CD1c-positive myeloid dendritic cell (primary cell): Measurements from ENCODE around the gene NKIRAS2.

Experiments used
- DNase-seq: peaks from one replicate; pipeline ENCODE4 v3.0.0-alpha.2; 2016; ENCODE audit errors: extremely low spot score

NKIRAS2 gene

DNA sequence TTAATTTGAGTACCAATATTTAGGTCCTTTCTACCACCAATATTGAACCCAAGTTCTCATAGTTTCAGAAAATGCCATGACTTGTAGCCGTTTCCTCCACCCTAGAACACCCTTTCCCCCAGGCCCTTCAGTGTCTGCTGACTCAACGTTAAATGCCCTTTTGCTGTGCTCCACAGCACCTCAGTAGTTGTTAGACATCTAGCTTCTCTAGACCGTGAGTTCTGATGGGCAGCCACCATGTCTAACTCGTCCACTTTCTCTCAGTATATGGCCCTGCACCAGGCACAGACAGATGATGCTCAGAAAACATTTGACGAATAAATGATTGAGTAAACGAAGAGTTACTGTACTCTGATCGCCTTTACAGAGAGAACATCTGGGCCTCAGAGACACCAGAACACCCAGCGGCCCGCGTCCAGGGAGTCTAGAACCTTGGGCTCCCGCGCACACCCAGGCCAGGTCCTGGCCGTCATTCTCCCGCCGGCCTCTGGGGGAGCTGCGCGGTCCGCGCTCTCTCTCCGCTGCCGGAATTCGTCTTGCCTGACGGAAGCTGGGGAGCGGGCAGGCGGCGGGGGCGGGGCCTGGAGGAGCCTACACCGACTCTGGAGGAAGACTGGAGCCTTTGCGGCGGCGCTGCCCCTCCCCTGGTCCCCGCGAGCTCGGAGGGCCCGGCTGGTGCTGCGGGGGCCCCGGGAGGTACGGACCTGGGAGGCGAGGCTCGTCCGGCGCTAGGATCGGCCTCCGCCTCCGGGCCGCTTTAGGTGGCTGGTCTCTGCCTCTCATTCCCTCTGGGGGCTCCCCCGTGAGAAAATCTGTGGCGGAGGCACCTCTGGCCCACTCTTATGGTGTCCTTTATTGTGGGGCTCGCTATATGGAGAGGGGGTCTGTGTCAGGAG, at the start of gene NKIRAS2:
TSS of gene NKIRAS2 (plus strand) at position 582 of the 896 bp plus-strand sequence. CDS start 1,488 bp downstream, outside the sequence.
- peak; percentile 96 for DNase-seq

DNA sequence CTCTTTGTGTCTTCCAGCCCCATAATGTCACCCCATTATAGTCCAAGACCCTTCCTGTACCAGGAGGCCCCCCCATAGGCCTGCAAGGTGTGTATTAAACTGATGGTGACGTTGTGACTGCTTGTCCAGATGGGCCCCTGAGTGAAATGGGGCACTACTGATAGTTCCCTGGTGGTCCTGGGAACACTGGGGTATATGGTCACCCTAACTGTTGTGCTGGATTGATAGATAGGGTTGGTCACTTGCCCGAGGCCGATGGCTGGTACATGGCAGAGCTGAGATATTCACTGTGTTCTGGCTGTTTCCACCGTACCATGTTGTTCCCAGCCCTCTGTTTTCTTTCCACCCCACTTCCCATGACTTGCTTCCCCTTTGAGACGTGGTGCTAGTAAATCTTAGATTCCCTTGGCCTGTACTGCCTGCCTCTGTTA, 49.0 kb upstream of the NKIRAS2 start:
- DNase-seq: no peak

DNA sequence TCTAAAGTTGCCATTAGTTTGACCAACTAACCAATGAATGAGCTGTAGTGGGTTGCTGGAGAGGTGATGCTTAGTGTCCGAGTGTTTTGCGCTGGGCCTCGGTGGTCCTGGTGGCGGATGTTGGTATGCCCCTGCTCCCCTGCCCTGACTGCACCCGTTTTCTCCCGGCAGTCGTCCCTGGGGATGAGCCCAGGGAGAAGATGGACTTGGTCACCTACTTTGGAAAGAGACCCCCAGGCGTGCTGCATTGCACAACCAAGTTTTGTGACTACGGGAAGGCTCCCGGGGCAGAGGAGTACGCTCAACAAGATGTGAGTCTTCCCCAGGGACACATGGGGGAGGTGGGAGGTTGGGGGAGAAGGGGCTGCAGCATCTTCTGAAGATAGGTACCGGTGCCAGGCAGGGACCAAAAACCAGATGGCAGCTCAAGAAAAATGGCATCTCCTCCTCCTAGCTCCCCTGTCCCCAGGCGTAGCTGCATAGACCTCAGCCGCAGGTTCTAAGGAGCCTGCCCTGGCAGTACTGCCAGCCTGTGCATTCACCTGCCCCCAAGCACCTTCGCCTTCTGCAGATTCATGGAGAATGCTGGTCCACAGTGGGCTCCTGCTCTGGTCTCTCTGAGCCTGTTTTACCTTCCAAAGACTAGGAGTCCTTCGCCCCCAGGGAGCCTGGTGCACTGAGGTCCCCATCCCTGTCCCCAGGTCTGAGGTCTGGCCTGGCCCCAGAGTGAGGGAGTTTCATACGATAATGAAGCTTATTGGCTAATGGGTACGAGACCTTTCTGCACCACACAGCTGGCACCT, 48.0 kb upstream of the NKIRAS2 start:
- DNase-seq: no peak

DNA sequence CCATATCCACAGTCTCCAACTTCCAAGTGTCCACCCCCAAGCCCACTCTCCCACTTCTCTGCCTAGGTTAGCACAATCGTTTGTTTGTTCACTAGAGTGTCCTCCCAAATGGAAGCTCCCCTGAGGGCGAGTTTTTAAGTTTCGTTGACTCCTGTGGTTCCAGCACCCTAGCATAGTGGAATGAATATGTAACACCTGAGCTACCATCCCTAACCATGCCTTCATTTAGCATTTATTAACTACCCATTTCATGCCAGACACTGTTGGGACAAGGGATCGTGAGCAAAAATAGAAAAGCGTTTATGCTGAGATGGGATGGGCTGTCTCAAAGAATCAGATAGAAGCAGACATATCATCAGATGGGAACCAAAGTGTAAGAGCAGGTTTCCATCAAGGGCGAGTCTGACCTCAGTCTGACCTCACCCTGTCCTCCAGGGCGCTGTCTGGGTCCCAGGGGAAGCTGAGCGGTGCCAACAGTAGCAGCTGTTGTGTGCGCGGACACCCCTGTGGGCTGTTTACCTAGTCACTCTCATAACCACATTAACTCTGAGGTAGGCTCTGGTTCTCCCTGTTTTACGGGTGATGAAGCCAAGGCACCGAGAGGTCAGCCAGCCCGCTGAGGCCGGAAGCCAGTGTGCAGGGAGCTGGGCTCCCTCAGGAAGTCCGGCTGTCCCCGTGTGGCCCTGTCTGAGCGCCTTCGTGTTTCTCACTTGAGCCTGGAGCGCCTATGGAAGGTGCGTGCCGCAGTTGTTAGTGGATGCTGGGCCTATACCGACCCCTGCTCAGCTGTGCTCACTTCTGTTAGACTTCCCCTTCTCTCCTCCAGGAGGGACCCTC, 47.1 kb upstream of the NKIRAS2 start:
- no peak for DNase-seq

DNA sequence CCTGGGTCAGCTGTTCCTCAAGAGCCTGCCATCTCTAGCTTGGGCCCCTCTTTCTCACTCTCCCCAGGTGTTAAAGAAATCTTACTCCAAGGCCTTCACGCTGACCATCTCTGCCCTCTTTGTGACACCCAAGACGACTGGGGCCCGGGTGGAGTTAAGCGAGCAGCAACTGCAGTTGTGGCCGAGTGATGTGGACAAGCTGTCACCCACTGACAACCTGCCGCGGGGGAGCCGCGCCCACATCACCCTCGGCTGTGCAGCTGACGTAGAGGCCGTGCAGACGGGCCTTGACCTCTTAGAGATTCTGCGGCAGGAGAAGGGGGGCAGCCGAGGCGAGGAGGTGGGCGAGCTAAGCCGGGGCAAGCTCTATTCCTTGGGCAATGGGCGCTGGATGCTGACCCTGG, 46.5 kb upstream of the NKIRAS2 start:
- DNase-seq: no peak

DNA sequence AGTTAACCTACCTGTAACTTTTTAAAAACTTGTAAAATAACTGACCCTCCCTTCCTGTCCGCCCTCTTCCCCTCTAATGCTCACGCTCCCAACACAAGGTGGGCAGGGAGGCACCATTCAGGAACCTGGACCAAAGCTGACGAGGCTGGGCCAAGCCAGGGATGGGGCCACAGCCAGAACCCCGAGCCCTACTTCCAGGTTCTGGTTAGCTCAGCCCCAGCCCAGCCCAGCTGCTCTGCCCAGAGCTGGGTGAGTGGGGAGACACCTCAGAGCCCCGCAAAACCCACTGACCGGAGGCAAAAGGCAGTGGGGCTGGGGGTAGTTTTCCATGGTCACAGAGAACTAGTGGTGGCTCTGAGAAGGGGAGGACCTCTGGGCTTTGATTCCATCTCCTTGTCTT, 45.9 kb upstream of the NKIRAS2 start:
- DNase-seq: no peak

DNA sequence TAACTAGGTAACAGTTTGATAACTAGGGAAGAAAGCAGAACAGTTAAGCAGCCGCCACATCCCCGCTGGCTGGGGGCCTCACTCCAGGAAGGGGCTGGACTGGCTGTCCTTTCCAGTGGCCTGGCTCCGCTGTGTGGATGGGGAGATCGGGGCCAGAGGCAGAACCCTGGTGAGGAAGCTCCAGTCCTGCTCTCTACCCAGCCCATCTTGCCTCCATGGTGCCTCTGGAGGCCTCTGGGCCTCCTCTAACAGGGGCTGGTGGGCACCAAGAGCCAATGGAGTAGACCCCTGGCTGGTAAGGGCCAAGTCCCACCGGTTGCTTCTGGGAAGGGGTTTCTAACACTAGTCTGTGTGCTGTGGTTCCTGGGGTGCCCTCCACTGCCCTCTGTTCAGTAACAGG, 45.2 kb upstream of the NKIRAS2 start:
- DNase-seq: no peak

DNA sequence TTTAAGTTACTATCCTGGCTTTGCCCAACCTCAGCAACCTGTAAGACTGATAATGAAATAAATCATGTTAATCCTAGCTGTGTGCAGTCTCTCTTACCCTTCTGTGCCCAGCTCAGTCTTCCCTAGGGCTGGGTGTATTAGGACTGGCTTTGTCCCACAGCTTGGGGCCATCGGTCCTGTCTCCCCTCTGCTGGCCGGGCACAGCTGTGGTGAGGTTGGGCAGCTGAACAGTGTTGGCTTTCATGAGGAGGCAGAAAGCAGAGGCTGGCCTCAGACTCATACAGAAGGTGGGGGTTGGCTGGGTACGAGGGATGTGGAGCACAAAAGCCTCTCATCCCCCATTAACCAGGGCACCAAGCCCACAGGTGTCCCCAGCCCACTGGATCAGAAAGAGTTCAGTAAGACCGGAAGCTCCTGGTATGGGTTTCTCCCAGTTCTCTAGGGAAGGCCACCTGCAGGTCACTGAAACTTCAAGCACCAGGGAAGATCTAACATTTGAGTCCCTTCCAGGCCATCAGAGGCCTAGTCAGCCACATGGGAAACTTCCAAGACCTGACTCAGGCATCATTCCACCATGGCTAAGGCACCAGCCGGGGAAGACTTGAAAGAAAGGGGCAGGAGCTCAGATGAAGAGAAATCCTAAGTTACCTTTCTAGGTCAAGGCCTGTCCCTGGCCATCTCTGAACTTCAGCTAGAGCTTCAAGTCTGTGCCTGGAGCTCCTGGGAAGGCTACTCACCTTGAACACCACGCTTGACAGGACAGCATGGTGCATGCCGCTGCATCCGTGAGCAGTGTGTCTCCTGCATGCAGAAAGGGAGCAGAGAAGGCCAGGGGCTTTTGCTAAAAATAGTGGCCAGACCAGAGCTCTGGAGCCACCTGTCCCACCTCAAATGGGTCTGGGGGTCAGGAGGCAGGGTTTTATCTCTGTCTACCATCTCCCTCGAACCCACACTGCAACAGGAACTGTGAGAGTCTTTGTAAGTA, 44.5 kb upstream of the NKIRAS2 start:
- DNase-seq: no peak

DNA sequence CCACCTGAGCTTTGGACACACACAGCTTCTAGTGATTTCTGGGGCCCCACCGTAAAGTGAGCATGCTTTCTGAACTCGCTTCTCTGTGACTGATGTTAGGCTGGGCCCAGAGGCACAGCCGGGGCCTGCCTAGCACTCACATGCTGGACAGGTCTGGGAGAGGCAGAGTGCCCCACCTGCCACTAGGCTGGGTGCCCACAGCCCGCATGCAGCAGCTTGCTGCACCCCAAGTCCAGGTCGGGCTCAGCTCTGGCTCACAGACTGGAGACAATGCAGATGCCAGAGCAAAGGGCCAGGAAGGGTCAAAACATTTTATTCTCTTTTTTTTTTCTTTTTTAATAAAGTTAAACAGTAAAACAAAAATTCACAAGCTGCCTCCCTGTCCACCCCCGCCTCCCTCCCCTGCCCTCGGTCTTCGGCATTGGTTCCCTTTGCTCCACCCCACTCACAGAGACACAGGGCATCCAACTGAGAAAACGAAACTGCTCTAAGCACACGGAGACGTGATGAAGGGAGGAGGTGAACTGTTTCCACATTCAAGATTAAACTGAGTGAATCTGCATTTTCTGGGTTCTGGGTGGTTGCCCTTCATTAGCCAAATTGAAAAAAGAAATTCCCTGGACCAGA, 43.6 kb upstream of the NKIRAS2 start:
- no peak for DNase-seq

DNA sequence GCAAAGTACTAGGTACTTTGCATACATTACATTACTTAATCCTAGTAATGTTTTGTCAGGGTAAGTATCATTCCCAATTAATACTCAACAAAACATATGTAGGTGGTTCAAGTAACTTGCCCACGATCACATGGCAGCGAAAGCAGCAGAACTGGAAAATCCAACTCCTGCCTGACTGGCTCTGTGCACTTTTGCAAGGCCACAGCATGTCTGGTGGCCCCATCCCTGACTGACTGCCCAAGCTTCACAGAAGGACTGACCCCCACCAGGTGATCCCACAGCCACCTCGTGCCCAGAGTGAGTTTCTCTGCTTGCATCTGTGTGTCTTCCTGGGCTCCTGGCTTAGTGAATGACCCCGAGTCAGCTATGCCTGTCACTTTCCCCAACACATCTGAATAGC, 41.9 kb upstream of the NKIRAS2 start:
- no peak for DNase-seq

DNA sequence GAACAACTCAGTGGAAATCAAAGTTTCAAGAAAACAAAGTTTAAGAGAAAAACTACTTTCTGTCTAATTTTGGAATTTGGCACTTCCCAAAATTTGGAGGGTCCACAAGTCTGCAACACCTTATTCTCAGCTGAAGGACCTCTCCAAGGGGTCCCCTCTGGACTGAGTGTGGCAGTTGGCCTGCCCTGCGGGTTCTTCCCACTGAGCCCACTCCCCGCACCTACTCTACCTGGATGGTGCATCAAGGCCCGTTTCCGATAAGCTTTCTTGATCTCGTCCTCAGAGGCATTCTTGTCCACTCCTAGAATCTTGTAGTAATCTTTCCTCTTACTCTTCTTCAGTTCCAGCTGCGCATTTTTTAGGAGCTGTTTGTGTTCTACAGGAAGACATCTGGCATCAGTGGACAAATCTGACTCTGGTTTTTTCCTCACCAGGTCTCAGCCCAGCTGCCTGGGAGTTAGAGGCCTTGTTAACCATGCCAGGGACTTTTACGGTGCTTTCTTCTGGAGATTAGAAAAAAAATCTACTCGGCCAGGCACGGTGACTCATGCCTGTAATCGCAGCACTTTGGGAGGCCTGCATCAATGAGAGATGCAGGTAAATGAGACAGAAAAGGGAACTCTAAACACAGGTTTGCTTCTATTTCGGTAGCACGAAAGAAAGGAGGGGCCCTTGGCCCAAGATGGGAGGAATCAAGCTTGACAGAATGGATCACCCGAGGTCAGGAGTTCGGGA, 37.7 kb upstream of the NKIRAS2 start:
- no peak for DNase-seq

DNA sequence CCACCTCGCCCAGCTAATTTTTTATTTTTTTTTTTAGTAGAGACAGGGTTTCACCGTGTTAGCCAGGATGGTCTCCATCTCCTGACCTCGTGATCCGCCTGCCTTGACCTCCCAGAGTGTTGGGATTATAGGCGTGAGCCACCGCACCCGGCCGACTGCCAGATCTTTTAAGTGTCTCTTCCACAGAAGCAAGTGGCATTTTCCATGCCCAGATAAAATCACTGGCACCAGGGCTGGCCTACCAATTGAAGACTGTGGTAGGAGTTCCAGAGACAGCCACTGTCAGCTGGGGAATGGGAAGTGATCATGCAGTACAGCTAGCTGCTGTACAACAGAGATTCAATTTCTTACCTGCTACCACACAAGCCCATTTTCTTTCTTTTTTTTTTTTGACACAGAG, 35.4 kb upstream of the NKIRAS2 start:
- no peak for DNase-seq

DNA sequence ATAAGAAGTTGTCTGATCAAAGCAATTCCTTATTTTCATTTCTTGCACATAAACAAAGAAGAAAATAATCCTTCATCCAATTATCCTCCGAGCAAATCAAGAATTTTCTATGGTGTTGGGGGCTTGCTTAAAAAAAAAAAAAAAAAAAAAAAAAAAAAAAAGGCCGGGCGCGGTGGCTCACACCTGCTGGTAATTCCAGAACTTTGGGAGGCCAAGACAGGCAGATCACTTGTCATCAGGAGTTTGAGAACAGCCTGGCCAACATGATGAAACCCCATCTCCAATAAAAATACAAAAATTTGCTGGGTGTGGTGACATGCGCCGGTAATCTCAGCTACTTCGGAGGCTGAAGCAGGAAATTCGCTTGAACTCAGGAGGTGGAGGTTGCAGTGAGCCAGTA, 34.0 kb upstream of the NKIRAS2 start:
- DNase-seq: no peak

DNA sequence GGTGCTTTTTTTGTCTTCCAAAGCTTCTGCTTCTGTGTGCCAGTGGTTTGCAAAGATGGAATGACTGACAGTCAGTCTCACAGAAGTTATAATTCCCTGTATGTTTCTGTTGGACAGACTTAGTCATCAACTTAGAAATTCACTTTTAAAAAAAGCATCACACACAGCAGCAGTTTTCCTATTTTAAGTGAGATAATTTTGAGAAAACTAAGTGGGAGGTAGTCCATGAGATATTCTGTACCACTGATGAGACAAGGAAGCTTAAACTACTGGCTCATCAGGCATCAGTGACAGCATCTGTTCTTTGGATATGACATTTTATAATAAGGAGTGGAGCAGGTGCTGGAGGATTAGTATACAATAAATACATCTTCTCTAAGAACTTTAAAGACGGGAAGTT, 33.3 kb upstream of the NKIRAS2 start:
- no peak for DNase-seq

DNA sequence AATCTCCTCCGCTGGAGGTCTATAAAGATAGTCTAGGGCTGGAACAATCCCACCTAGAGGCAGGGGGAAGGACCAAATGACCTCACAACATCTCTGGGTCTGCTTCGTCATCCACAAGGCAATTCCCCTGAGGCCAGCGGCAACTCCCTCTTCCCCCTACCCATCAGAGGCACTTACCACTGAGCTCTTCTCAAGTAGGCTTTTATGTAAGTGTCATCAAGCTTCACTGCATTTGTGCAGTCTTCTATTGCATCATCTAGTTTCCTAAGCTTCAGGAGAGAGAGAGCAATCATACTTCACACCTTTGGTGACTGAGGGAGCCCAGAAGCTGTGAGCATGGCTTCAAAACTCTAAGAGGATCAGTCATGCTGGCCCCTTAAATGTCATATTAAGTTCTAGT, 32.2 kb upstream of the NKIRAS2 start:
- no peak for DNase-seq

DNA sequence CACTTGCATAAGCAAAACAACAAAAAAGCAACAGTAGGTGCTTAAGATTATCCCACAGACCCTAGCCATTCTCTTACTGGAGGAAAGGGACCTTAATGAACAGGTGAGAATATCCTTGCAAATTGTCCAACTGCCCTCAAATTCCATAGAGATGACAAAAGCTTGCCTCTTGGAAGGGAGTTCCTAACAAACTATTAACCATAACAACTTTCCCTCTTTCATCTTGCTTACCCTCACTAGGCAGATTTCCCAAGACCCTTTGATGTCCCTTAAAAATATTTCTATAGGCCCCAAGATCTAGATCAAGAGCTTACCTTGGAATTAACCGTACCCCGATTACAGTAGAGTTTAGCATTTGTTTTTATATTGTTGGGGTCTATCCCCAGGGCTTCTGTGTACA, 31.5 kb upstream of the NKIRAS2 start:
- no peak for DNase-seq

DNA sequence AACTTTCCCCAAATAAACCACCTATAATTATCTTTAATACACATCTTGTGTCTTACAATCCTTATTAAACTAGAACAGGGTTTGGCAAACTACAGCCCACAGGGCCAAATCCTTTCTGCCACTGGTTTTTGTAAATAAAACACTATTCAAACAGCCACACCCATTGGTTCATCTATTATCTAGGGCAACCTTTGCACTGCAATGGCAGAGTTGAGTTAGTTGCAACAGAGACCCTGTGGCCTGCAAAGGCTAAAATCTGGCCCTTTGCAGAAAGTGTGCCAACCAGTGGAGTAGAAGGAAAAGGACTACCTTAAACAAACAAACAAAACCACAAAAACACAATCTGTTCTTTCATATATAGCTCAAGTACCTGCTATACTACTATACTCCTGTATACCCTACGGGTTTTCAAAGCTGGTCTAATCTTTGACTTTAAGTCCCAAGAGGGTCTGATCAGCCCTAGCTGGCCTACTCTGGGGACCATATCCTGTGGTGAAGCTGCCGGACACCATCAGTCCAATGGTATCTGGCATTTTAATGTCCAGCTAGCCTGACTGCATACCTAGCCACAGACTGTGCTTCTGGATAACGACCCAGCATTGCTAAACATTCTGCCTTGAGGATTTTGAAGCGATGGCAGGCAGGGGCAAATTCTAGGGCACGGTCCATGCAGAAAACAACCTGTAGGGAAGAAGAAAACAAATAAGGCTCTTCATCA, 30.0 kb upstream of the NKIRAS2 start:
- DNase-seq: no peak

DNA sequence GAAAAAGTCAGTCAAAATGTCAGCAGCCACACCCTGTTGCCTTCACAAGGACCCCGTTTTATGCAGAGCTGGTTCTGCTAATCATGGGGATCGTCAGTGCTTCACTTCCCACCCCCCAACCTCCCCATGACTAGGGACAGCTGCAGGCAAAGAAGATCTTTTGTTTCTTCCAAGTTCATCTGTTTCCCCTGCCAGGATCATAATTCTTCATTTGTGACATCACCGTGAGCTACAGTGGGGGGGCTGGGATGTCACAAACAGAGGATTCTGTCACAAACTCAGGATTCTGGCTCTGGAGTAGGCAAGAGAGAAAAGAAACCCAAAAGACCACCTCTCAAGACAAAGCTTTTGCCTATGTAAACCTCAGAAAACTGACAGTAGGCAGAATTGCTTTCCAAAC, 27.3 kb upstream of the NKIRAS2 start:
- no peak for DNase-seq

DNA sequence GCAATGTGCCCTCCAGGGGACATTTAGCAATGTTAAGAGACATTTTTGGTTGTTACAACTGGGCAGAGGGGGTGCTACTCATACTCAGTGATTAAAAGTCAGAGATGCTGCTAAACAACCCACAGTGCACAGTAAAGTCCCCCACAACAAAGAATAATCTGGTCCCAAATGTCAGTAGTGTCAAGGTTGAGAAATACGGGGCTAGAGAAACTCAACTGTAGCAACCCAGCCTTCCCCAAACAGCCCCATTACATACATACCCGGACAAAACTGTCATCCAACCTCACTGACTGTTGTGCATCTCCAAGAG, 23.1 kb upstream of the NKIRAS2 start:
- DNase-seq: no peak
